GM20000 (cell line): ENCODE measurements around the gene USH2A.

Experiments
- DNase-seq: peaks from one replicate; pipeline ENCODE4 v3.0.0; 2012; ENCODE audit warnings: low spot score
- TF ChIP-seq, protein P1 (sequence below): IDR thresholded peaks from 2 replicates; pipeline ENCODE4 v1.5.1; 2012; ENCODE audit warnings: mild to moderate bottlenecking, control low read depth; ENCODE audit errors: extremely low read depth, missing control alignments

Gene USH2A

DNA sequence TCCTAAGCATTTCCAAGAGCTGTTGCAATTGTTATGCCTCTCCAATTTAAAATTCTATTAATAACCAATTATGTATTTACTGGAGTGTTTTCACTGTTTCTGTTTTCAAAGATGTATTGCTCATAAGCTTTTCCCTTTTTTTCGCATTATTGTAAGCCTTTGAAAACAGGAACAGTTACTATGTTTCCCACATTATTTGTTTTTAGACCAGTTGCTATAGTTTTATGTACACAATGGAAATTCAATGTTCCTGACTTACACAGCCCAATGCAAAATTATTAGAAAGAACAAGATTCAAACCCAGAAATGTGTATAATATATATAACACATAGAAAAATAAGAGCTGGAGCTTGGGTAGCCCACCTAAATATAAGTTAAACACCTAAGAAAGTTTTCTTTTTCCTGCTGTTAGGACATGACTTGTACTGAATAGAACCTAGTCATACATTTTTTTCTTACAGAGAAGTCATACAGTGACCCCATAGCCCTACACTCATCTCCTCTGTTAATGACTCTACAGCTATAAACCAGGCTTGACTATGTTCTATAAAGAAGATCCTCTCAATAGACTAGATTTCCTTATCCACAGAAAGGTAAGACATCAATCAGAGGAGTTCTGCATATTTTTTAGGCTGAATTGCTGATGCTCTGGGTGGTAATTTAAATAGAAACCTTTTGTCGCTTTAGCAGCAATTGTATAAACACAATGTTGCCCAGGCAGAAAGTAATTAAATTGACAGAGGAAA is 299.6 kb downstream of the USH2A start:
- TF ChIP-seq, protein P1, sequence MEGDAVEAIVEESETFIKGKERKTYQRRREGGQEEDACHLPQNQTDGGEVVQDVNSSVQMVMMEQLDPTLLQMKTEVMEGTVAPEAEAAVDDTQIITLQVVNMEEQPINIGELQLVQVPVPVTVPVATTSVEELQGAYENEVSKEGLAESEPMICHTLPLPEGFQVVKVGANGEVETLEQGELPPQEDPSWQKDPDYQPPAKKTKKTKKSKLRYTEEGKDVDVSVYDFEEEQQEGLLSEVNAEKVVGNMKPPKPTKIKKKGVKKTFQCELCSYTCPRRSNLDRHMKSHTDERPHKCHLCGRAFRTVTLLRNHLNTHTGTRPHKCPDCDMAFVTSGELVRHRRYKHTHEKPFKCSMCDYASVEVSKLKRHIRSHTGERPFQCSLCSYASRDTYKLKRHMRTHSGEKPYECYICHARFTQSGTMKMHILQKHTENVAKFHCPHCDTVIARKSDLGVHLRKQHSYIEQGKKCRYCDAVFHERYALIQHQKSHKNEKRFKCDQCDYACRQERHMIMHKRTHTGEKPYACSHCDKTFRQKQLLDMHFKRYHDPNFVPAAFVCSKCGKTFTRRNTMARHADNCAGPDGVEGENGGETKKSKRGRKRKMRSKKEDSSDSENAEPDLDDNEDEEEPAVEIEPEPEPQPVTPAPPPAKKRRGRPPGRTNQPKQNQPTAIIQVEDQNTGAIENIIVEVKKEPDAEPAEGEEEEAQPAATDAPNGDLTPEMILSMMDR: no peak
- no peak for DNase-seq

- peak; percentile 9 for DNase-seq
- TF ChIP-seq, protein P1: no peak
Observed at GRCh38 chr1:216119600-216119999, 303.6 kb downstream of the USH2A start.

GRCh38 chr1:216114180-216114579 is 309.1 kb downstream of the USH2A start:
- TF ChIP-seq, protein P1: no peak
- DNase-seq: no peak

DNA sequence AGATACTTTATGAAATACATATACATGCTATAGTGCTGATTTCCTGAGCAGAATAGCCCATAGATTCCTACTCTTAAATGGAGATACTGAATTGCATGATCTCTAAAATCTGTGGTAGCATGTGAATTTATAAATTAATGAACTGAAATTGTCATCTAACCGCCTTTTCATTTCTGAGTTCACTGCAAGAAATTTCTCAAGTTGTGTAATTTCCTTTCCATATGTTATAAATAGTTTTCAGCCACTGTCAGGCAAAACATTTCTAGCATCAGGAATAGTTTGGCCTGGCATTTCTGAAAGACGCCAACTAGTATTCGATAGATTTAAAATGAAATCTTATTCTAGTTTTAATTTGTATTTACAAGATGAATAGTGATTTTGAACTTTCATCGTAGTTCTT is 310.1 kb downstream of the USH2A start:
- TF ChIP-seq, protein P1: no peak
- no peak for DNase-seq

DNA sequence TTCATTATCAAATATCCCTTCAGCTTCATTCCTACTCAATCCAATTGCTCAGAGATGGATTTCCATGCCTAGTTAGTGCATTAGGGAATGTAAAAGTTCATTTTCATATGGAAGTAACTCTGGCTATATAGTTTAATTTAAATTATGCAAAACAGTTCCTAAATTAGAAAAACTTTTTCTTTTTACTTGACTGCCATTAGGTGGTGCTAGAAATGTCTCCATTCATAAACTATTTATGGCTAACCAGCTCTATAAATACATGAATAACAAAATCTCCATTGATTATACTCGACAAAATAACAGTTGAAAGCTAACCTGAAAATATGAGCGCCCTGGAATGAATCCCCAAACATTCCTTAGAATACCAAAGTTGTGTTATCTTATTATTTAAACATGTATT is 311.4 kb downstream of the USH2A start:
- TF ChIP-seq, protein P1: no peak
- no peak for DNase-seq

GRCh38 chr1:216095400-216095799 is 327.8 kb downstream of the USH2A start:
- TF ChIP-seq, protein P1: no peak
- DNase-seq: no peak

GRCh38 chr1:216090556-216090955 is 332.7 kb downstream of the USH2A start:
- TF ChIP-seq, protein P1: no peak
- no peak for DNase-seq
